Right atrium auricular region (tissue), 2 donors: ENCODE data around the gene TBC1D2B. TPM values are rescaled to one million over a fixed set of nuclear protein-coding genes. Genes with fewer than 3 reads are reported as not detected.

Source experiments
- DNase-seq: peaks from one replicate; pipeline ENCODE4 v3.0.0-alpha.2; 2019; ENCODE audit warnings: low spot score
- H3K27ac ChIP-seq, 2 donors: fragments of 200-600 bp; sonication (generic); 1 replicate in 1 of 2; 2 replicates in 1 of 2; pipeline ENCODE4 v1.5.1; 2016 to 2019
- H3K27me3 ChIP-seq, 2 donors: fragments of 200-600 bp; sonication (generic); one replicate each; pipeline versions ENCODE4 v1.5.1 to v1.6.0; 2017 to 2019
- H3K36me3 ChIP-seq: fragments of 200-600 bp; sonication (generic); one replicate; pipeline ENCODE4 v1.5.1; 2016
- H3K4me1 ChIP-seq, 2 donors: fragments of 200-600 bp; sonication (generic); one replicate each; pipeline versions ENCODE4 v1.5.1 to v1.6.0; 2017 to 2019
- H3K4me3 ChIP-seq, 2 donors: fragments of 200-600 bp; sonication (generic); 1 replicate in 1 of 2; 2 replicates in 1 of 2; pipeline ENCODE4 v1.5.1; 2017 to 2019; ENCODE audit warnings: mild to moderate bottlenecking in 1 of 2, moderate library complexity in 1 of 2
- H3K9me3 ChIP-seq, 2 donors: fragments of 200-600 bp; sonication (generic); one replicate each; pipeline ENCODE4 v1.5.1; 2019
- CTCF ChIP-seq, 2 donors: fragments of 200-600 bp; sonication (generic); IDR thresholded peaks; one replicate each; pipeline ENCODE4 v1.5.1; 2019; ENCODE audit warnings: antibody characterized with exemption in 2 of 2
- total RNA-seq, 2 donors: library from RNA; depleted of rRNA; stranded (reverse); fragments of >200 nt; gene quantifications; one replicate each; pipeline ENCODE4 v1.1.0, GENCODE V29; 2016

Gene TBC1D2B
- total RNA-seq, 2 donors from 2014 or later, result 12.5 to 27.7 TPM

GRCh38 chr15:78069462-78070029 is 8.0 kb downstream of the TBC1D2B start:
- Histone ChIP-seq H3K9me3 (no peaks in the 10 kb centered on the region), H3K4me1 (peaks cover 0 to 79% of the 10 kb centered on the region in 2 donors), H3K36me3 (no peaks in the 10 kb centered on the region), H3K27me3 (no peaks in the 10 kb centered on the region), H3K27ac (peak overlapping the region; percentile 43 to 88), H3K4me3 (no peak overlapping the region)
- no peak for DNase-seq
- TF ChIP-seq CTCF (IDR thresholded peaks at IDR 0.05), result no peak

DNA sequence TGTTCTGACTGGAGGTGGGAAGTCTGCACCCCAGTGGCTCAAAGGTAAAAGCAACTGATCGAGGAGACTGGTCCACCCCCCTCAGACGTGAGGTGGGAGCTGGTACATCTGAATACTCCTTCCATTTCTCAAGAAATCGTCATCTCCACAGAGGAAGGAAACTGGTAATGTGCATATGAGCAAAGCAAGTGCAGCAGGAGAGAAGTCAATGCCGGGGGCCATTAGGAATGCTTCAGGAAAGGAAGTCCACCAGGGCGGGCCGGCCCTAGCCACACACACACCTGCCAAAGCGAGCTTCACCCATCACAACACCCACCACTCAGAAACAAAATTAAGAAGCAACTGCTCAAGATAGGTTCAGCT is 8.5 kb downstream of the TBC1D2B start:
- Histone ChIP-seq H3K4me1 (peaks cover 0 to 84% of the 10 kb centered on the region in 2 donors), H3K27ac (peak overlapping the region; percentile 43 to 88), H3K27me3 (no peaks in the 10 kb centered on the region), H3K36me3 (no peaks in the 10 kb centered on the region), H3K9me3 (no peaks in the 10 kb centered on the region), H3K4me3 (no peak overlapping the region)
- no peak for DNase-seq
- TF ChIP-seq CTCF (IDR thresholded peaks at IDR 0.05), result no peak

DNA sequence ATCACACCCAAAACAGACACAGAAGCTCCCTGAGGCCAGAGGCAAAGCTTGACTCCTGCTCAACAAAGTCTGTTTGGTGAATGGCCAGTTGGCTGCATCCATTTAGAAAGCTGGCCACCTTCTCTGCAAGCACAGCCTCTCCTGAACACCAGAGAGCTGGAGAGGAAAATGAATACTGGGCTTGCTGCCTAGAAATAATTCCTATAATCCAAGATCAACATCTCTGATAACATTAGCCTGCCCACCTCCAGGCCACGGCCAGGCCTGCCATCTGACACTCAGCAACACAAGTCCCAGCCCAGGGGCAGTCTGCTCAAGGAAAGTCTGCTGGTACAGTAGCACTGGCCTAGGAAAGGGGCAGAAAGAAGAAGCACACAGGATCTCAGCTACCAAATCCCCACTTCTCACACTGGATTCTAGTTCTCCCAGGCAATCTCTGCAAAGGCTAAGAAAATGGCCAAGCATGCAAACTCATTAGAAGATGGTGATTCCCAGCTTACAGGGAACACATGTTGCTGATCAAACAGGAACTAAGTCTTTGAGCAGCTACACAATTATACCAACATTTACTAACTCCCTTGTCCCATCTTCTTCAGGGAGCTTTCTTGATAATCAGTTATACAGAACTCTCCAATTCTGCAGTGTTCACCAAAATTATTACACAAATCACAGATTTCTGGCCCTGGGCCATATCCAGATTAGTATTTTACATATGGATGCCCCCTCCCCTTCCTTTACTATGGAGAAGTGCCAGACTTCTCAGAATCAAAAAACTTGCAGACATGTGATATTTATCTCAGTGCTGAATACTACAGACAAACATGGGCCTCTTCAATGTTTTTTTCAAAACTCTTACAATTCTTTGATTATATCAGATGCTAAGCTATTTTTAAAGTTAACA is 9.9 kb downstream of the TBC1D2B start:
- H3K27ac ChIP-seq, result peak overlapping the region; percentile 76 to 88
- no peak for DNase-seq
- TF ChIP-seq CTCF (IDR thresholded peaks at IDR 0.05), result no peak
- no peaks in the 10 kb centered on the region for H3K9me3 ChIP-seq
- H3K4me1 ChIP-seq, result peaks cover 0 to 88% of the 10 kb centered on the region in 2 donors
- H3K4me3 ChIP-seq, result no peak overlapping the region
- no peaks in the 10 kb centered on the region for H3K36me3 ChIP-seq
- no peaks in the 10 kb centered on the region for H3K27me3 ChIP-seq

DNA sequence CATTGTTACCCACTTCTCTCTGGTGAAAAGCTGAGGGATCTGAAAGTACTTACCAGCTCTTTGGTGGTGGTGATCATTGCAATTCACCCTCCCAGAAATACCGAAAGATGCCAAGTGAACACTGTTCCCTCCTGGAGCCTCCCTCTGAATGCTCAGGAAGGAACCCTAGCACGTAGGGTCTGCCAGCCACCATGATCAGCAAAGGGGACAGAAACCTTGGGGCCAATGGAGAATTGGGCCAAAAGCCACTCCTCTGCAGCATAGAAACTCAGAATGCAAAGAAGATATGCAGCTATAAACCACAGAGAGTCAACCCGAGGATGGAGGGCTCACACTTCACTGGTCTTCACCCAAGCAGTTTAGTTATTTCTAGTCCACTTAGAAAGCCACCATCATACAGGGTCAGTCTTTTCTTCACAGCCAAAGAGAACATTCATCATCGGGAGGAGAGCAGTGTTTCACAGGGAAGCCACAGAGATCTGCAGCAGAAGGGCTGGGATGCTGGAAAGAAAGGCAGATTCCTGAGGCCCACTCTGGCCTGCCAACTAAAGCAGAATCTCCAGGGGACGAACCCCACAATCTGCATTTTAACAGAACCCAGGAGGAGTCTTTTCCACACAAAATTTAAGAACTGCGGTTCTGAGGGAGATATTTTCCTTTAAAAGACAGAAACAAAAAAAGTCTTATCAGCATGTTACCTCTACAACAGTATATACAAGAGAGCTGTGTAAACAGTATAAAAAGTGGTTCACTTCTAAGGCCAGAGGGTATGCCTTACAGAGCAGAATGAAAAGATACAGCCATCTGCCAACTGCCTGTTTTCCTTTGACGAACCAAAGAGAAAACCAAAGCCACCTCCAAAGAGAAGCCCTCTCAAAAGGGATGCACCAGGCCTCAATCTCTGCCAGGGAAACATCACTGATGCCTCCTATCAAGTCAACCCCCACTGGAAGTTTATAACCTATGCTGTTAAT is 11.3 kb downstream of the TBC1D2B start:
- Histone ChIP-seq H3K4me1 (peaks cover 0 to 84% of the 10 kb centered on the region in 2 donors), H3K9me3 (no peaks in the 10 kb centered on the region), H3K27me3 (no peaks in the 10 kb centered on the region), H3K36me3 (no peaks in the 10 kb centered on the region), H3K27ac (peak overlapping the region; percentile 76 to 88), H3K4me3 (no peak overlapping the region)
- no peak for TF ChIP-seq CTCF (IDR thresholded peaks at IDR 0.05)
- no peak for DNase-seq

GRCh38 chr15:78065284-78065872 is 12.1 kb downstream of the TBC1D2B start:
- Histone ChIP-seq H3K9me3 (no peaks in the 10 kb centered on the region), H3K36me3 (no peaks in the 10 kb centered on the region), H3K27me3 (no peaks in the 10 kb centered on the region), H3K4me3 (no peak overlapping the region), H3K4me1 (peaks cover 0 to 83% of the 10 kb centered on the region in 2 donors), H3K27ac (peak overlapping the region; percentile 76 to 88)
- peak; percentile 92 for DNase-seq
- TF ChIP-seq CTCF (IDR thresholded peaks at IDR 0.05), result no peak
